Epithelial cell of esophagus (primary cell): ENCODE measurements around the gene SFXN3.

Source experiments
- DNase-seq: peaks from one replicate; pipeline ENCODE4 v3.0.0; 2010; ENCODE audit warnings: low read depth
- H3K4me3 ChIP-seq: 2 replicates; pipeline ENCODE4 v1.5.1; 2011; ENCODE audit warnings: mild to moderate bottlenecking, low read length, control low read depth
- CTCF ChIP-seq: IDR thresholded peaks from 2 replicates; pipeline ENCODE4 v1.5.1; 2011; ENCODE audit warnings: low read depth, mild to moderate bottlenecking, low read length, control low read depth, inconsistent platforms; ENCODE audit not compliant: insufficient read depth; ENCODE audit errors: missing control alignments

The SFXN3 gene

GRCh38 chr10:101053516-101053915 is 22.5 kb downstream of the SFXN3 start:
- no peak overlapping the region for H3K4me3 ChIP-seq
- TF ChIP-seq CTCF: no peak
- peak; percentile 13 for DNase-seq

GRCh38 chr10:101054351-101054750 is 23.3 kb downstream of the SFXN3 start:
- no peak for TF ChIP-seq CTCF
- H3K4me3 ChIP-seq: no peak overlapping the region
- no peak for DNase-seq

- no peak for TF ChIP-seq CTCF
- no peak overlapping the region for H3K4me3 ChIP-seq
- no peak for DNase-seq
Observed at GRCh38 chr10:101054876-101055275, 23.8 kb downstream of the SFXN3 start.

- H3K4me3 ChIP-seq: no peak overlapping the region
- DNase-seq: no peak
- TF ChIP-seq CTCF: no peak
Observed at GRCh38 chr10:101055411-101055810, 24.4 kb downstream of the SFXN3 start.

GRCh38 chr10:101056365-101057151 is 25.5 kb downstream of the SFXN3 start:
- no peak for DNase-seq
- no peak overlapping the region for H3K4me3 ChIP-seq
- TF ChIP-seq CTCF: no peak

- peak; percentile 95 for DNase-seq
- H3K4me3 ChIP-seq: peak overlapping the region; percentile 98
- peak; percentile 93 for TF ChIP-seq CTCF
Observed at GRCh38 chr10:101060036-101060950, 29.3 kb downstream of the SFXN3 start.
